Measurements from ENCODE around the gene SH3RF1.

DNA sequence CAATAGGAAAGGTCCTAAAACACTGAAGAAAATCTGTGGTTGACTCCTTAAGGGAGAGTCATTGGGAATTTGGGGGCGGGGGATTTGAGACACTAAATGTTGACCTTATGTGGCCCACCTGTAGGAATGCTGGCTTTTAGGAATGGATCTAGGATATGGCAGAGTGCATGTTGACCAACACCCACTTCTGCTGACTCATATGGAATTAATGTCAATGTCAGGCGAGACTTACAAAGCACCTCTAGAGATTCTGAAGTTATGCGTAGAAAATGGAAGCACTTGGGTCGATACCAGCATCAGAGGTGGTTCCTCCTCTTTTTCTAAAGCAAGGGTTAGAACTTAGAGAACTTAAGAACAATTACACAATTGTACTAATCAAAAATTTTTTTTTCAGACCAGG lies 160.1 kb downstream of the SH3RF1 start:
- TF ChIP-seq MYC (IDR thresholded peaks at IDR 0.05; ENCODE audit: insufficient read depth, insufficient read length, insufficient replicate concordance, low read length, severe bottlenecking), result no peak
- no peak for TF ChIP-seq EZH2 (IDR thresholded peaks at IDR 0.05; ENCODE audit: borderline replicate concordance, control insufficient read depth, low read depth, low read length)
- no peak for TF ChIP-seq PRDM15 (CRISPR knock-in tag; IDR thresholded peaks at IDR 0.05)
- TF ChIP-seq POLR2A (IDR thresholded peaks at IDR 0.05; ENCODE audit: low read depth, low read length), result no peak
- TF ChIP-seq TAF1 (IDR thresholded peaks at IDR 0.05; ENCODE audit: borderline replicate concordance, low read depth, low read length), result no peak
- TF ChIP-seq KAT2A (conservative IDR thresholded peaks at IDR 0.05; ENCODE audit: control insufficient read depth, low read depth, low read length), result no peak
- TF ChIP-seq MTA3 (IDR thresholded peaks at IDR 0.05; ENCODE audit: borderline replicate concordance, low read length), result no peak
- TF ChIP-seq MAX (IDR thresholded peaks at IDR 0.05; ENCODE audit: low read depth, low read length), result no peak

All from GM12878 (cell line).